Suprapubic skin (tissue), 4 donors: Measurements from ENCODE around the gene SLC9C1. TPM values are rescaled to one million over a fixed set of nuclear protein-coding genes. Genes with fewer than 3 reads are reported as not detected.

Experiments used
- DNase-seq, 2 donors: peaks; one replicate each; pipeline ENCODE4 v3.0.0-alpha.2; 2019; ENCODE audit warnings: low spot score in 2 of 2
- H3K27ac ChIP-seq: fragments of 200-600 bp; sonication (generic); one replicate; pipeline ENCODE4 v1.5.1; 2019
- H3K27me3 ChIP-seq: fragments of 200-600 bp; sonication (generic); one replicate; pipeline ENCODE4 v1.5.1; 2019
- H3K36me3 ChIP-seq: fragments of 200-600 bp; sonication (generic); one replicate; pipeline ENCODE4 v1.5.1; 2019
- H3K4me1 ChIP-seq: fragments of 200-600 bp; sonication (generic); one replicate; pipeline ENCODE4 v1.5.1; 2019
- H3K4me3 ChIP-seq: fragments of 200-600 bp; sonication (generic); one replicate; pipeline ENCODE4 v1.5.1; 2019; ENCODE audit warnings: mild to moderate bottlenecking
- H3K9me3 ChIP-seq: fragments of 200-600 bp; sonication (generic); one replicate; pipeline ENCODE4 v1.5.1; 2019
- CTCF ChIP-seq, 2 donors: fragments of 200-600 bp in 1 of 2; fragments of 450-650 bp in 1 of 2; sonication (generic) in 1 of 2; IDR thresholded peaks; one replicate each; pipeline ENCODE4 v1.5.1; 2016 to 2019; ENCODE audit warnings: antibody characterized with exemption in 2 of 2, mild to moderate bottlenecking in 1 of 2, moderate library complexity in 1 of 2
- EP300 ChIP-seq: sonication (generic); formaldehyde crosslinking; IDR thresholded peaks from one replicate; pipeline ENCODE4 v1.6.1; 2017; ENCODE audit warnings: antibody characterized with exemption
- POLR2A ChIP-seq, 2 donors: fragments of 450-650 bp; IDR thresholded peaks; one replicate each; pipeline ENCODE4 v1.6.1; 2017; ENCODE audit warnings: antibody characterized with exemption in 2 of 2, mild to moderate bottlenecking in 2 of 2, moderate library complexity in 2 of 2
- POLR2AphosphoS5 ChIP-seq, 3 donors: sonication (generic); formaldehyde crosslinking; IDR thresholded peaks; one replicate each; pipeline ENCODE4 v1.6.1; 2017; ENCODE audit warnings: antibody characterized with exemption in 3 of 3
- WGBS: methylation state at CpG from one replicate; pipeline ENCODE4 v1.1.5; 2018; 5-methylcytosine and 5-hydroxymethylcytosine counted together
- total RNA-seq, 4 donors: library from RNA; depleted of rRNA; stranded (reverse); fragments of >200 nt; gene quantifications; one replicate each; pipeline ENCODE4 v1.1.0, GENCODE V29; 2016

The SLC9C1 gene
- total RNA-seq, 4 donors from 2014 or later: not detected

- H3K4me1 ChIP-seq: no peaks in the 10 kb centered on the region
- H3K27me3 ChIP-seq: no peaks in the 10 kb centered on the region
- WGBS: 90% methylated on average over 1 of the region's 1 CpG
- DNase-seq: no peak
- H3K9me3 ChIP-seq: peaks cover 5% of the 10 kb centered on the region
- H3K36me3 ChIP-seq: no peaks in the 10 kb centered on the region
- H3K27ac ChIP-seq: no peak overlapping the region
- no peak overlapping the region for H3K4me3 ChIP-seq
- no peak for TF ChIP-seq POLR2AphosphoS5 (IDR thresholded peaks at IDR 0.05)
- TF ChIP-seq POLR2A (IDR thresholded peaks at IDR 0.05): no peak
- TF ChIP-seq EP300: no peak
- no peak for TF ChIP-seq CTCF (IDR thresholded peaks at IDR 0.05)
Measured at GRCh38 chr3:112260563-112260962, 33.5 kb downstream of the SLC9C1 start.

GRCh38 chr3:112253301-112253971 is 40.6 kb downstream of the SLC9C1 start:
- Histone ChIP-seq H3K27ac (no peak overlapping the region), H3K27me3 (no peaks in the 10 kb centered on the region), H3K36me3 (no peaks in the 10 kb centered on the region), H3K4me1 (no peaks in the 10 kb centered on the region), H3K9me3 (peaks cover 7% of the 10 kb centered on the region), H3K4me3 (no peak overlapping the region)
- no peak for TF ChIP-seq CTCF (IDR thresholded peaks at IDR 0.05)
- TF ChIP-seq POLR2A (IDR thresholded peaks at IDR 0.05): no peak
- no peak for TF ChIP-seq EP300
- WGBS: 86% methylated on average over 2 of the region's 2 CpGs
- no peak for DNase-seq

- no peak overlapping the region for H3K4me3 ChIP-seq
- no peak for DNase-seq
- WGBS: 81% methylated on average over 4 of the region's 4 CpGs
Measured at GRCh38 chr3:112247900-112248299, 46.1 kb downstream of the SLC9C1 start.

GRCh38 chr3:112247350-112247749 is 46.7 kb downstream of the SLC9C1 start:
- no peak overlapping the region for H3K27ac ChIP-seq
- H3K9me3 ChIP-seq: no peaks in the 10 kb centered on the region
- H3K27me3 ChIP-seq: no peaks in the 10 kb centered on the region
- no peak overlapping the region for H3K4me3 ChIP-seq
- 61% methylated on average over 2 of the region's 2 CpGs for WGBS
- DNase-seq: no peak
- H3K36me3 ChIP-seq: no peaks in the 10 kb centered on the region
- no peaks in the 10 kb centered on the region for H3K4me1 ChIP-seq
- TF ChIP-seq POLR2AphosphoS5 (IDR thresholded peaks at IDR 0.05): no peak
- TF ChIP-seq EP300: no peak
- no peak for TF ChIP-seq POLR2A (IDR thresholded peaks at IDR 0.05)
- no peak for TF ChIP-seq CTCF (IDR thresholded peaks at IDR 0.05)

More at GRCh38 chr3:112247900-112248299, 46.1 kb downstream of the SLC9C1 start:
- H3K4me1 ChIP-seq: no peaks in the 10 kb centered on the region
- H3K9me3 ChIP-seq: no peaks in the 10 kb centered on the region
- H3K27ac ChIP-seq: no peak overlapping the region
- H3K36me3 ChIP-seq: no peaks in the 10 kb centered on the region
- no peaks in the 10 kb centered on the region for H3K27me3 ChIP-seq
- no peak for TF ChIP-seq POLR2A (IDR thresholded peaks at IDR 0.05)
- no peak for TF ChIP-seq CTCF (IDR thresholded peaks at IDR 0.05)

GRCh38 chr3:112233083-112233482 is 60.9 kb downstream of the SLC9C1 start:
- no peaks in the 10 kb centered on the region for H3K9me3 ChIP-seq
- no peak for DNase-seq
- no peak for TF ChIP-seq POLR2AphosphoS5 (IDR thresholded peaks at IDR 0.05)
- TF ChIP-seq POLR2A (IDR thresholded peaks at IDR 0.05): no peak
- TF ChIP-seq EP300: no peak
- TF ChIP-seq CTCF (IDR thresholded peaks at IDR 0.05): no peak
- no peaks in the 10 kb centered on the region for H3K27me3 ChIP-seq
- no peaks in the 10 kb centered on the region for H3K4me1 ChIP-seq
- H3K27ac ChIP-seq: no peak overlapping the region
- H3K36me3 ChIP-seq: no peaks in the 10 kb centered on the region
- H3K4me3 ChIP-seq: no peak overlapping the region
- 69% methylated on average over 4 of the region's 4 CpGs for WGBS
